KMS-11 (cell line): Measurements from ENCODE around the gene ARHGEF10L.

ENCODE experiments used
- H2AFZ ChIP-seq: fragments of 200-600 bp; sonication (generic); 2 replicates; pipeline ENCODE4 v1.6.1; 2016; ENCODE audit warnings: antibody characterized with exemption, mixed run types, low read depth
- H3K27ac ChIP-seq: fragments of 200-600 bp; sonication (generic); 2 replicates; pipeline ENCODE4 v1.6.1; 2016; ENCODE audit warnings: mild to moderate bottlenecking, mixed run types
- H3K27me3 ChIP-seq: fragments of 200-600 bp; sonication (generic); 2 replicates; pipeline ENCODE4 v1.6.1; 2017; ENCODE audit warnings: mild to moderate bottlenecking, low read depth, mixed run types, moderate library complexity; ENCODE audit not compliant: insufficient read depth
- H3K36me3 ChIP-seq: fragments of 200-600 bp; sonication (generic); 2 replicates; pipeline ENCODE4 v1.6.1; 2017; ENCODE audit warnings: mild to moderate bottlenecking, mixed run types; ENCODE audit not compliant: insufficient read depth
- H3K4me1 ChIP-seq: fragments of 200-600 bp; sonication (generic); 2 replicates; pipeline ENCODE4 v1.6.1; 2016; ENCODE audit warnings: mild to moderate bottlenecking, low read depth, mixed run types; ENCODE audit not compliant: poor library complexity, severe bottlenecking
- H3K4me2 ChIP-seq: fragments of 200-600 bp; sonication (generic); 2 replicates; pipeline ENCODE4 v1.7.0; 2016; ENCODE audit warnings: mild to moderate bottlenecking, mixed run types
- H3K4me3 ChIP-seq: fragments of 200-600 bp; sonication (generic); IDR thresholded peaks from 2 replicates; pipeline ENCODE4 v1.6.1; 2017; ENCODE audit warnings: low read depth, low read length, mixed read lengths; ENCODE audit not compliant: insufficient read depth
- H3K79me2 ChIP-seq: fragments of 200-600 bp; sonication (generic); 2 replicates; pipeline ENCODE4 v1.6.1; 2016; ENCODE audit warnings: low read depth, mixed run types; ENCODE audit not compliant: insufficient read depth
- H3K9ac ChIP-seq: fragments of 200-600 bp; sonication (generic); 2 replicates; pipeline ENCODE4 v1.6.1; 2016; ENCODE audit warnings: mild to moderate bottlenecking, mixed run types
- H4K20me1 ChIP-seq: fragments of 200-600 bp; sonication (generic); 2 replicates; pipeline ENCODE4 v1.6.1; 2016; ENCODE audit warnings: mild to moderate bottlenecking, mixed run types; ENCODE audit not compliant: insufficient read depth
- TF ChIP-seq, protein P1 (sequence below): fragments of 200-600 bp; sonication (generic); conservative IDR thresholded peaks from 2 replicates; pipeline ENCODE4 v1.6.1; 2017; ENCODE audit warnings: low read depth, mild to moderate bottlenecking, antibody characterized with exemption, low read length, moderate library complexity, mixed read lengths

Gene ARHGEF10L

DNA sequence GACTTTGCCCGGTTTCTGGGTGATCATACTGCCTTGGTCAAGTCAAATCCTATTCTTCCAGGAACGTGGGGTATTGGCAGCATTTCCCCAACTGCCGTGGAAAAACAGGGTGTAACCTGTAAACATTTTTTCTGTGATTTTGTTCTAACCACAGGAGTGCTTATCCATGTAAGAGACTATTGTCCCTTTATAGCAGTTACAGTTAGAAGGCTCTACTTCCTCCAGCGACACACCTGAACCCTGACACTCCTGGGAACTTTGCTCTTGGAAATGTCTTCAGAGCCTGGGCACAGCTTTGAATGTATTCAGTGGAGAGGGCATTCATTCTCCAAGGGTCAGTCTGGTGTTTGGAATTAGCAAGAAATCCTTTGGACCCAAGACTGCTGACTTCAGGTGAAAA, 26.4 kb upstream of the ARHGEF10L start:
- TF ChIP-seq, protein P1, sequence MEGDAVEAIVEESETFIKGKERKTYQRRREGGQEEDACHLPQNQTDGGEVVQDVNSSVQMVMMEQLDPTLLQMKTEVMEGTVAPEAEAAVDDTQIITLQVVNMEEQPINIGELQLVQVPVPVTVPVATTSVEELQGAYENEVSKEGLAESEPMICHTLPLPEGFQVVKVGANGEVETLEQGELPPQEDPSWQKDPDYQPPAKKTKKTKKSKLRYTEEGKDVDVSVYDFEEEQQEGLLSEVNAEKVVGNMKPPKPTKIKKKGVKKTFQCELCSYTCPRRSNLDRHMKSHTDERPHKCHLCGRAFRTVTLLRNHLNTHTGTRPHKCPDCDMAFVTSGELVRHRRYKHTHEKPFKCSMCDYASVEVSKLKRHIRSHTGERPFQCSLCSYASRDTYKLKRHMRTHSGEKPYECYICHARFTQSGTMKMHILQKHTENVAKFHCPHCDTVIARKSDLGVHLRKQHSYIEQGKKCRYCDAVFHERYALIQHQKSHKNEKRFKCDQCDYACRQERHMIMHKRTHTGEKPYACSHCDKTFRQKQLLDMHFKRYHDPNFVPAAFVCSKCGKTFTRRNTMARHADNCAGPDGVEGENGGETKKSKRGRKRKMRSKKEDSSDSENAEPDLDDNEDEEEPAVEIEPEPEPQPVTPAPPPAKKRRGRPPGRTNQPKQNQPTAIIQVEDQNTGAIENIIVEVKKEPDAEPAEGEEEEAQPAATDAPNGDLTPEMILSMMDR = no peak
- H3K79me2 ChIP-seq = no peaks in the 10 kb centered on the region

DNA sequence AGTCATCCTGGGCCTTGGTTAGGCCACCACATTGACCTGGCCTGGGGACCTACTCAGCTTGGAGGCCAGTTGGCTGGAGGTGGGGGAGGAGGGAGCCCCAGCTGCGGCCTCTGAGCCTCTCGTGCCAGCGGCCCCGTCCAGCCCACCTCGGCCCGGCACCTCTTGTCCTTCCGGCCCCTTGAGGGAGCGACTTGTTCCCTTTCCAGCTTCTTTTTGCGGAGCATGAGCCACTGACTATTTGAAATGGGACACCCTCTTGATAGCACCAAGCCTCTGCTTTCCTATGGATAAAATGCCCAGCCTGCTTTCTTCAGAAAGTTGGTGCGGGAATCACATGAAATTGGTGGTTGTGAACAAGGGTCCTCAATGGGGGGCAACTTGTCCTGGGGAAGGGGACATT, 24.7 kb upstream of the ARHGEF10L start:
- TF ChIP-seq, protein P1 = no peak
- Histone ChIP-seq H3K4me3 (no peak overlapping the region), H3K79me2 (no peaks in the 10 kb centered on the region), H4K20me1 (no peaks in the 10 kb centered on the region), H2AFZ (no peak overlapping the region), H3K27ac (no peak overlapping the region), H3K4me2 (no peak overlapping the region), H3K9ac (no peak overlapping the region), H3K4me1 (no peaks in the 10 kb centered on the region), H3K36me3 (no peaks in the 10 kb centered on the region), H3K27me3 (peaks cover 19% of the 10 kb centered on the region; the same call in 1 of the 2 replicates)

More for the DNA sequence above, 26.4 kb upstream of the ARHGEF10L start:
- Histone ChIP-seq H2AFZ (no peak overlapping the region), H3K9ac (no peak overlapping the region), H3K36me3 (no peaks in the 10 kb centered on the region), H3K27ac (no peak overlapping the region), H3K4me1 (no peaks in the 10 kb centered on the region), H3K4me3 (no peak overlapping the region), H3K4me2 (no peak overlapping the region), H4K20me1 (no peaks in the 10 kb centered on the region), H3K27me3 (peaks cover 17% of the 10 kb centered on the region; the same call in 1 of the 2 replicates)

DNA sequence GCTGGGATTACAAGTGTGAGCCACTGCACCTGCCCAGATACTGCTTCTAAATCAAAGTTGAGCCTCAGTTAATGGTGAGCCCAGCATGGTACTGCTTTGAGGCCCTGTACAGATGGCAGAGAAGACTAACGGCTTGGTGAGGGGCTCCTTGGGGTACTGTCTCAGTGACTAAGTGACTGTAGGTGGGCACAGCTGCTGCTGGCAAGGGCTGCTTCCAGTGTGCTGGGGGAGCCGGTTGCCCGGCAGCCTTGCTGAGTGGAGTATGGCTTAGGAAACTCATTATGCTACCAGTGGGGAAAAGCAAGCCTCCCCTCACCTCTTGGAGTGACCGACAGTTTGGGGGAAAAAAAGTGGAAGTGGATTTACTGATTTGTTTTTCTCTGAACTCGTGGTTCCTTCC, 23.6 kb upstream of the ARHGEF10L start:
- H3K79me2 ChIP-seq = no peaks in the 10 kb centered on the region
- no peak overlapping the region for H3K27ac ChIP-seq
- H2AFZ ChIP-seq = no peak overlapping the region
- no peak overlapping the region for H3K4me3 ChIP-seq
- peaks cover 22% of the 10 kb centered on the region for H3K27me3 ChIP-seq
- H3K9ac ChIP-seq = no peak overlapping the region
- no peaks in the 10 kb centered on the region for H3K36me3 ChIP-seq
- H3K4me1 ChIP-seq = no peaks in the 10 kb centered on the region
- TF ChIP-seq, protein P1 = no peak
- H3K4me2 ChIP-seq = no peak overlapping the region
- no peaks in the 10 kb centered on the region for H4K20me1 ChIP-seq

DNA sequence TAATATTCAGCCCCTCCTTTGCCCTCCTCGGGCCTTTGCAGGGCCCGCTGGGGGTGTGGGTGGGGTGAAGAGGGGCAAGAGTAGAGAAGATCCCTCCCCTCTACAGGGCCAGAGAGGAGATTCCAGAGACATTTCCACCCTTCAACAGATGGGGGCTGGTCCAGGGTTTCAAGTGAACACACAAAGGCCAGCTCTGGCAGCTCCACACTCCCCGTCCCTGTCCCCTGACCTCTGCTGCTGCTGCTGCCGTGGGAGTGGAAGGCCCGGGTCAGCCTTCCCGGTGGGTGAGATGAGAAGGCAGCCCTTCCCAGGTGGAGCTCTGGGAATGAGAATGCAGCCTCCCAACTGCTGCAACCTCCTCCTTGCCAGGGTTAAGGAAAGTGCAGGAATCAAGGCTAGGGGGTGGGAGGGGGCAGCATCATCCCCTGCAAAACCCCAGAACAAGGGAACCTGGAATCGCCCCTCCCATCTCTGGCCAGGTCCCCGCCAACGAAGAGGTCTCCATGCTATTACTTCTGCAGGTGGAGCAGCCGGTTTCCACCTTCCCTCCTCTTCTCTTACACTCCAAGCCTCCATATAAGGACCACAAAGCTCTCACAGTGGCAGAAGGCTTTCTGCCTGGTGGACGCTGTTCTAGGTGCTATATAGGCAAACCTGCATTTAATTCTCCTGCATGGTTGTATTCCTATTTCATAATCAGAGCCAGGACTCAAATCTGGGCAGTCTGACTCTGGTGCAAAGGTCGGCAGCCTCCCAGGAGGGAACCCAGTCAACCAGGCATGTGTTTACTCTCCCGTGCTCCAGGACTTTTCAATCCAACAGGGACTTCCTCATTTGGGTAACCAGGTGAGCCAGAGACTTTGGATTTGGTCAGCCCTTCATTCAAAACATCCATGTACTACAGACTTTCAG, 22.9 kb upstream of the ARHGEF10L start:
- H2AFZ ChIP-seq = no peak overlapping the region
- no peaks in the 10 kb centered on the region for H4K20me1 ChIP-seq
- no peaks in the 10 kb centered on the region for H3K4me1 ChIP-seq
- TF ChIP-seq, protein P1 = no peak
- no peaks in the 10 kb centered on the region for H3K79me2 ChIP-seq
- H3K27me3 ChIP-seq = peaks cover 25% of the 10 kb centered on the region
- H3K27ac ChIP-seq = no peak overlapping the region
- H3K4me3 ChIP-seq = no peak overlapping the region
- H3K4me2 ChIP-seq = no peak overlapping the region
- no peaks in the 10 kb centered on the region for H3K36me3 ChIP-seq
- no peak overlapping the region for H3K9ac ChIP-seq
